GM23248 (cell line): Measurements from ENCODE around the gene RGPD5.
"Not testable (repeated sequence)": the region's sequence is repeated elsewhere in the genome, so short reads cannot be mapped to it uniquely, and the experiment has no call there.

ENCODE experiments used
- EZH2 ChIP-seq: fragments of 200-600 bp; sonication (generic); IDR thresholded peaks from 2 replicates; pipeline ENCODE4 v1.6.1; 2018; ENCODE audit warnings: antibody characterized with exemption, mild to moderate bottlenecking; ENCODE audit not compliant: insufficient read depth, poor library complexity, severe bottlenecking
- EZH2phosphoT487 ChIP-seq: fragments of 200-600 bp; sonication (generic); IDR thresholded peaks from 2 replicates; pipeline ENCODE4 v1.6.1; 2018; ENCODE audit warnings: antibody characterized with exemption, moderate library complexity, mild to moderate bottlenecking, low read depth; ENCODE audit not compliant: insufficient read depth

DNA sequence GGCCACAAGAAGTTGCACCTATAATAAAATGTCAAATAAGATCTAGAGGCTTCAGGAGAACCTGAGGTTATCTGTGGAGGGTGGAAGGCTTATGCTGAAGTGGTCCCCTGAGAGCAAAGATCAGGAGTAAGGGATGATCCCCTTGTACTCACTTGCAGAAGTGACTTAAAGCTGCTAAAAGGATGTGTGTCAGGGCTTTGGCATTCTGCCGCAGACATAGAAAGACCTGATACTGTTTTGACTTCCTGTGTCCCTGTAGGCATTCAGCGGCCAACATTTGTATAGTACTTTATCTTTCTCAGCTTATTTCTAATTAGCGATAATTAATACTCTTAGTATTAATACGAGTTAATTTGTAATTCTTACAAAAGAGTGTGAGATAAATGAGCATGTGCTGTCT is 94.3 kb downstream of the RGPD5 start:
- not testable (repeated sequence) for TF ChIP-seq EZH2, EZH2phosphoT487
